Astrocyte (in vitro differentiated cells and primary cell): ENCODE results near the gene PYGB. TPM values are rescaled to one million over a fixed set of nuclear protein-coding genes. Genes with fewer than 3 reads are reported as not detected.

Experiments used
- DNase-seq: peaks from one replicate; pipeline ENCODE4 v3.0.0-alpha.2; 2010; ENCODE audit warnings: low read depth
- FAIRE-seq: peaks from 2 replicates; lab custom pipeline; 2011; peaks lifted over from hg19 to GRCh38; lab: Jason Lieb, UNC
- H2AFZ ChIP-seq: 2 replicates; pipeline ENCODE4 v1.6.0; 2012; ENCODE audit warnings: low read depth, low read length, inconsistent platforms
- H3K27ac ChIP-seq: 2 replicates; pipeline ENCODE4 v1.5.1; 2011; ENCODE audit warnings: low read depth, low read length, inconsistent platforms
- H3K27me3 ChIP-seq: 2 replicates; pipeline ENCODE4 v1.6.0; 2011; ENCODE audit warnings: low read length, inconsistent platforms; ENCODE audit not compliant: insufficient read depth
- H3K36me3 ChIP-seq: 2 replicates; pipeline ENCODE4 v1.5.1; 2011; ENCODE audit warnings: low read length, inconsistent platforms; ENCODE audit not compliant: insufficient read depth
- H3K4me1 ChIP-seq: 2 replicates; pipeline ENCODE4 v1.5.1; 2011; ENCODE audit warnings: low read length, inconsistent platforms; ENCODE audit not compliant: insufficient read depth
- H3K4me2 ChIP-seq: 2 replicates; pipeline ENCODE4 v1.6.0; 2012; ENCODE audit warnings: low read length, inconsistent platforms
- H3K4me3 ChIP-seq: 2 replicates; pipeline ENCODE4 v1.5.1; 2011; ENCODE audit warnings: low read depth, mild to moderate bottlenecking, low read length, inconsistent platforms; ENCODE audit not compliant: insufficient read depth
- H3K79me2 ChIP-seq: 2 replicates; pipeline ENCODE4 v1.6.0; 2012; ENCODE audit warnings: mild to moderate bottlenecking, low read length, inconsistent platforms; ENCODE audit not compliant: insufficient read depth
- H3K9ac ChIP-seq: 2 replicates; pipeline ENCODE4 v1.6.0; 2012; ENCODE audit warnings: mild to moderate bottlenecking, low read length, inconsistent platforms
- H3K9me3 ChIP-seq: 2 replicates; pipeline ENCODE4 v1.5.1; 2012; ENCODE audit warnings: low read depth, mild to moderate bottlenecking, low read length, inconsistent platforms; ENCODE audit not compliant: insufficient read depth
- H4K20me1 ChIP-seq: 2 replicates; pipeline ENCODE4 v1.6.0; 2012; ENCODE audit warnings: low read length, inconsistent platforms; ENCODE audit not compliant: insufficient read depth
- H3K27ac Mint-ChIP-seq: one replicate; pipeline ENCODE4 v1.8.0; 2021; ENCODE audit warnings: mild to moderate bottlenecking, mixed read lengths; ENCODE audit not compliant: unreplicated experiment
- H3K27me3 Mint-ChIP-seq: one replicate; pipeline ENCODE4 v1.8.0; 2021; ENCODE audit warnings: low read depth, mixed read lengths; ENCODE audit not compliant: unreplicated experiment
- H3K36me3 Mint-ChIP-seq: one replicate; pipeline ENCODE4 v1.8.0; 2021; ENCODE audit warnings: low read depth, mixed read lengths; ENCODE audit not compliant: unreplicated experiment
- H3K4me1 Mint-ChIP-seq: one replicate; pipeline ENCODE4 v1.8.0; 2021; ENCODE audit warnings: low read depth, mixed read lengths; ENCODE audit not compliant: unreplicated experiment
- H3K4me3 Mint-ChIP-seq: one replicate; pipeline ENCODE4 v1.8.0; 2021; ENCODE audit warnings: mild to moderate bottlenecking, moderate library complexity, mixed read lengths; ENCODE audit not compliant: unreplicated experiment
- H3K9me3 Mint-ChIP-seq: one replicate; pipeline ENCODE4 v1.8.0; 2021; ENCODE audit warnings: mild to moderate bottlenecking, mixed read lengths; ENCODE audit not compliant: unreplicated experiment
- EZH2 ChIP-seq: IDR thresholded peaks from 2 replicates; pipeline ENCODE4 v1.6.1; 2012; ENCODE audit warnings: mild to moderate bottlenecking, low read length, inconsistent platforms; ENCODE audit not compliant: insufficient read depth
- total RNA-seq: library from RNA; stranded (reverse); gene quantifications from 2 replicates; pipeline ENCODE4 v1.2.1, GENCODE V29; 2021
- TF ChIP-seq, protein P1 (sequence below): IDR thresholded peaks from 2 replicates; pipeline ENCODE4 v1.5.1; 2011; ENCODE audit warnings: low read depth, mild to moderate bottlenecking, inconsistent platforms, low read length, moderate library complexity; ENCODE audit not compliant: insufficient read depth

PYGB gene
- total RNA-seq, 1 donor from 2014 or later = 206 TPM

DNA sequence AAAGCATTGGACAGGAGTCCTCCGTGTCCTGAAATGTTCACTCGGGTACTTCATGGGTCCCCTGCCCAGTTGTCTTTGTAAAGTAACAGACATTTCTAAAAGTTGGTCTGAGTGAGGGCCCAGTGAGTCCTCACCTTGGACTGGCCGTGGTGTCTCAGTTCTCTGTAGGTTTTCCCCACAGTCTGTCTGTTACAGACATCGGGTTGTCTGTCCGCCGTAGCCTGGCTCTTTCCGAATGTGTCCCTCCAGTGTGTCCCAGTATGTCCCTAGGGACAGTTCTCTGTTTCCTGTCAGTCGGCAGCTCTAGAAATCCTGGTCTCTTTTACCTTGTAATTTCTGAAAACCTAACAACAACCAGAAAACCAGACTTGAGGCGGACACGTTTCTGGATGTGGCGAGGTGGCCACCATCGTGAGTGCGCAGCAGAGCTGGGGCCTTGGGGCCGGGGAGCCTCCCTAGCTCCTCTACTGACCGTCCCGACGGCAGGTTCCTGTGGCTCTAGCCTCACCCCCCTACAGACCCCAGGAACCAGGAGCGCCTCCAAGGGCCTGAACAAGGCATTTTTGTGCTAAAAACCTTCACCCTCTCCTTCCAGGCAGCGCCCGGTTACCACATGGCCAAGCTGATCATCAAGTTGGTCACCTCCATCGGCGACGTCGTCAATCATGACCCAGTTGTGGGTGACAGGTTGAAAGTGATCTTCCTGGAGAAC, 42.2 kb downstream of the PYGB start:
- no peaks in the 10 kb centered on the region for H3K27me3 Mint-ChIP-seq
- Histone ChIP-seq H4K20me1 (peaks cover 48% of the 10 kb centered on the region), H2AFZ (no peak overlapping the region), H3K4me3 (no peak overlapping the region), H3K4me2 (no peak overlapping the region), H3K36me3 (peaks cover 23% of the 10 kb centered on the region), H3K9me3 (no peaks in the 10 kb centered on the region), H3K4me1 (no peaks in the 10 kb centered on the region), H3K79me2 (peaks cover 17% of the 10 kb centered on the region), H3K9ac (no peak overlapping the region), H3K27ac (no peak overlapping the region), H3K27me3 (no peaks in the 10 kb centered on the region)
- DNase-seq = no peak
- no peak for FAIRE-seq
- H3K4me3 Mint-ChIP-seq = no peak overlapping the region
- H3K9me3 Mint-ChIP-seq = no peaks in the 10 kb centered on the region
- H3K36me3 Mint-ChIP-seq = peaks cover 31% of the 10 kb centered on the region
- TF ChIP-seq, protein P1, sequence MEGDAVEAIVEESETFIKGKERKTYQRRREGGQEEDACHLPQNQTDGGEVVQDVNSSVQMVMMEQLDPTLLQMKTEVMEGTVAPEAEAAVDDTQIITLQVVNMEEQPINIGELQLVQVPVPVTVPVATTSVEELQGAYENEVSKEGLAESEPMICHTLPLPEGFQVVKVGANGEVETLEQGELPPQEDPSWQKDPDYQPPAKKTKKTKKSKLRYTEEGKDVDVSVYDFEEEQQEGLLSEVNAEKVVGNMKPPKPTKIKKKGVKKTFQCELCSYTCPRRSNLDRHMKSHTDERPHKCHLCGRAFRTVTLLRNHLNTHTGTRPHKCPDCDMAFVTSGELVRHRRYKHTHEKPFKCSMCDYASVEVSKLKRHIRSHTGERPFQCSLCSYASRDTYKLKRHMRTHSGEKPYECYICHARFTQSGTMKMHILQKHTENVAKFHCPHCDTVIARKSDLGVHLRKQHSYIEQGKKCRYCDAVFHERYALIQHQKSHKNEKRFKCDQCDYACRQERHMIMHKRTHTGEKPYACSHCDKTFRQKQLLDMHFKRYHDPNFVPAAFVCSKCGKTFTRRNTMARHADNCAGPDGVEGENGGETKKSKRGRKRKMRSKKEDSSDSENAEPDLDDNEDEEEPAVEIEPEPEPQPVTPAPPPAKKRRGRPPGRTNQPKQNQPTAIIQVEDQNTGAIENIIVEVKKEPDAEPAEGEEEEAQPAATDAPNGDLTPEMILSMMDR = no peak
- TF ChIP-seq EZH2 = no peak
- no peaks in the 10 kb centered on the region for H3K4me1 Mint-ChIP-seq
- H3K27ac Mint-ChIP-seq = peak overlapping the region; percentile 66

DNA sequence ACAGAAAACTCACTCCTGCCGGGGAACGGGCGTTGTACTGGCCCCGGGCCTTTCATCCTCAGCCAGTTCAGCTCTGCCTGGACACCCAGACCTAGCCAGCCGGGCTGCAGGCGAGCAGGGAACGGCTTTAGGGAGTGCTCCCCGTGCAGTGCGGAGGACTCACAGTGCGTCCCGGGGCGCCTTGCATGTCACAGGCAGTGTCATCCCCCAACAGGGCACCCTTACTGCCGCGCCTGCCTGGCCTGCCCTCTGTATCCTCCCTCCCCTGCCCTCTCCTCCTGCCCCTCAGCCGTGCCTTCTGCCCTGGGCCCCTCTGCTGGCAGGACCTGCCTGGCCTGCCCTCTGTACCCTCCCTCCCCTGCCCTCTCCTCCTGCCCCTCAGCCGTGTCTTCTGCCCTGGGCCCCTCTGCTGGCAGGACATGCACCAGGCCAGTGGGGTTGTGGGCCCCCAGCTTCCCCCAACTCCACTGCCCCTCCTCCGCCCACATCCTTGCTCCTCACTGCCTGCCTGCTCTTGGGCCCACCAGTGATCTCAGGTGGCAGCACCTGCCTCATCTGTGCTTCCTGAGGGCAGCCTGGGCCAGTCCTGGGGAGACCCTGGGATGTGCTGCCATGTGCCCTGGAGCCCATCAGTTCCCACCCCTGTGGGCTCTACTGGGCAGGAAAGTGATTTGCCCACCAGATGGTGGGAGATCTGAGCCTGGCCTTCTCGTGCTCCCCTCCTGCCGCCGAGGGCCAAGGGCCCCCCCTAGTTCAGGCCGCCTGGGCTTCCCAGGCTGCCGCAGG, 43.0 kb downstream of the PYGB start:
- Mint-ChIP-seq H3K4me3 (no peak overlapping the region), H3K27me3 (no peaks in the 10 kb centered on the region), H3K36me3 (peaks cover 26% of the 10 kb centered on the region), H3K9me3 (no peaks in the 10 kb centered on the region), H3K4me1 (peaks cover 3% of the 10 kb centered on the region), H3K27ac (no peak overlapping the region)
- Histone ChIP-seq H3K36me3 (peaks cover 18% of the 10 kb centered on the region), H3K4me1 (peaks cover 3% of the 10 kb centered on the region), H3K4me3 (no peak overlapping the region), H3K79me2 (peaks cover 17% of the 10 kb centered on the region), H3K27ac (no peak overlapping the region), H3K9ac (no peak overlapping the region), H2AFZ (no peak overlapping the region), H3K9me3 (no peaks in the 10 kb centered on the region), H3K4me2 (no peak overlapping the region), H3K27me3 (no peaks in the 10 kb centered on the region), H4K20me1 (peaks cover 40% of the 10 kb centered on the region)
- TF ChIP-seq, protein P1 = no peak
- no peak for TF ChIP-seq EZH2
- no peak for FAIRE-seq
- DNase-seq = no peak
